Gastroesophageal sphincter (tissue), 3 donors: ENCODE data around the gene CCM2L.

Source experiments
- CTCF ChIP-seq, 4 experiments: fragments of 200-600 bp in 2 of 4; fragments of 450-650 bp in 2 of 4; sonication (generic) in 1 of 4; IDR thresholded peaks; one replicate each; pipeline ENCODE4 v1.5.1; 2017 to 2019; ENCODE audit warnings: antibody characterized with exemption in 4 of 4, mild to moderate bottlenecking in 2 of 4, moderate library complexity in 2 of 4
- POLR2A ChIP-seq, 2 donors: fragments of 450-650 bp; IDR thresholded peaks; one replicate each; pipeline ENCODE4 v1.6.1; 2017; ENCODE audit warnings: antibody characterized with exemption in 2 of 2, mild to moderate bottlenecking in 2 of 2, moderate library complexity in 1 of 2

- no peak for TF ChIP-seq CTCF (IDR thresholded peaks at IDR 0.05)
- no peak for TF ChIP-seq POLR2A (IDR thresholded peaks at IDR 0.05)
These were observed 65.3 kb downstream of the CCM2L start for GRCh38 chr20:32075534-32075933.
